Spleen (tissue), 7 donors: ENCODE data around the gene SAE1.

Experiments
- CTCF ChIP-seq, 11 experiments: fragments of 200-600 bp in 7 of 11; fragments of 450-650 bp in 4 of 11; sonication (generic) in 4 of 11; IDR thresholded peaks in 8 of 11; conservative IDR thresholded peaks in 3 of 11; 1 replicate in 7 of 11; 2 replicates in 4 of 11; pipeline versions ENCODE4 v1.4.0 to v1.8.0; 2016 to 2021; ENCODE audit warnings: antibody characterized with exemption in 11 of 11, inconsistent platforms in 4 of 11, mild to moderate bottlenecking in 1 of 11
- POLR2A ChIP-seq, 3 donors: fragments of 450-650 bp; IDR thresholded peaks; one replicate each; pipeline ENCODE4 v1.5.1; 2017; ENCODE audit warnings: antibody characterized with exemption in 3 of 3, mild to moderate bottlenecking in 1 of 3
- donor health status: DM: no; HTN: no; CAD: no; lungs with moderate emphysema.
- donor health status: DM: no; HTN: no; CAD: no.
- donor health status: DM: no; HTN: no; CAD: no.

GRCh38 chr19:47203254-47203653 lies 72.6 kb downstream of the SAE1 start:
- TF ChIP-seq CTCF (IDR thresholded peaks at IDR 0.05 in 8 of 11, conservative IDR thresholded peaks at IDR 0.05 in 3 of 11) (no peak), POLR2A (IDR thresholded peaks at IDR 0.05) (no peak)
